ENCODE data around the gene SMG6. TPM values are rescaled to one million over a fixed set of nuclear protein-coding genes. Genes with fewer than 3 reads are reported as not detected.

Gene SMG6
- total RNA-seq, 6 experiments from 2014 or later, result 7.4 to 10.4 (median 8.9) TPM

GRCh38 chr17:2025622-2026309 is 277.8 kb downstream of the SMG6 start:
- peak; percentile 52 to 54 (median 53) for ATAC-seq
- no peak overlapping the region for H3K27ac ChIP-seq

GRCh38 chr17:2025220-2025621 is 278.4 kb downstream of the SMG6 start, which contains the start of gene RTN4RL1:
RTN4RL1 (minus strand) TSS chr17:2025334; CDS start chr17:2024865, 469 bp downstream.
- WGBS (ENCODE audit: insufficient coverage, low coverage, low lambda C conversion rate, missing lambda C conversion rate), result 0% methylated on average over 4 of the region's 47 CpGs

More at GRCh38 chr17:2025622-2026309, 277.8 kb downstream of the SMG6 start:
- H3K36me3 ChIP-seq, result no peaks in the 10 kb centered on the region
- peak overlapping the region; percentile 32 to 58 (median 48) for H3K4me3 ChIP-seq
- peaks cover 0 to 28% (median 7%) of the 10 kb centered on the region in 4 donors for H3K4me1 ChIP-seq
- no peaks in the 10 kb centered on the region for H3K9me3 ChIP-seq
- H3K27me3 ChIP-seq, result no peaks in the 10 kb centered on the region
- under 1% methylated on average over 23 of the region's 55 CpGs for WGBS (ENCODE audit: insufficient coverage, low coverage, low lambda C conversion rate, missing lambda C conversion rate)
- DNase-seq, result peak; percentile 79 to 82 (median 82)
- TF ChIP-seq POLR2A (IDR thresholded peaks at IDR 0.05), result no peak
- TF ChIP-seq CTCF (IDR thresholded peaks at IDR 0.05), result peak; percentile 64 to 75 (median 72)
- intact Hi-C loops (cut with DNase I), result loop anchor here (5.0 kb wide), 1 partner anchor 118 kb away; no protein-coding TSS in a partner anchor

GRCh38 chr17:2024572-2025219 is 278.9 kb downstream of the SMG6 start:
- Histone ChIP-seq H3K9me3 (no peaks in the 10 kb centered on the region), H3K36me3 (no peaks in the 10 kb centered on the region), H3K4me3 (peak overlapping the region; percentile 32 to 58 (median 48)), H3K27ac (no peak overlapping the region), H3K4me1 (peaks cover 0 to 24% (median 7%) of the 10 kb centered on the region in 4 donors), H3K27me3 (no peaks in the 10 kb centered on the region)
- intact Hi-C loops (cut with DNase I), result loop anchor here (5.0 kb wide), 1 partner anchor 117 kb away; no protein-coding TSS in a partner anchor
- ATAC-seq (no peak), DNase-seq (no peak)
- WGBS (ENCODE audit: insufficient coverage, low coverage, low lambda C conversion rate, missing lambda C conversion rate), result no CpG with 5 or more reads among the region's 73 CpGs
- TF ChIP-seq POLR2A (IDR thresholded peaks at IDR 0.05), result no peak
- TF ChIP-seq CTCF (IDR thresholded peaks at IDR 0.05), result no peak

More at GRCh38 chr17:2025220-2025621, 278.4 kb downstream of the SMG6 start, which contains the start of gene RTN4RL1:
- Histone ChIP-seq H3K4me3 (peak within 1 kb of the TSS; percentile 32 to 58 (median 48)), H3K9me3 (no peaks in the 10 kb centered on the region), H3K4me1 (peaks cover 0 to 26% (median 7%) of the 10 kb centered on the region in 4 donors), H3K27ac (no peak within 1 kb of the TSS), H3K27me3 (no peaks in the 10 kb centered on the region), H3K36me3 (no peaks in the 10 kb centered on the region)
- TF ChIP-seq CTCF (IDR thresholded peaks at IDR 0.05) (no peak), POLR2A (IDR thresholded peaks at IDR 0.05) (no peak)
- intact Hi-C loops (cut with DNase I), result loop anchor here (5.0 kb wide), 1 partner anchor 118 kb away; no protein-coding TSS in a partner anchor
- DNase-seq (peak in 2 of 3 donors; percentile 73 to 82), ATAC-seq (peak; percentile 27 to 59 (median 36))

- intact Hi-C loops (cut with DNase I), result no loop called here
- Histone ChIP-seq H3K4me1 (peaks cover 0 to 23% (median 7%) of the 10 kb centered on the region in 4 donors), H3K9me3 (no peaks in the 10 kb centered on the region), H3K27me3 (no peaks in the 10 kb centered on the region), H3K36me3 (no peaks in the 10 kb centered on the region), H3K4me3 (peak overlapping the region; percentile 32 to 58 (median 48)), H3K27ac (no peak overlapping the region)
- 3% methylated on average over 17 of the region's 85 CpGs for WGBS (ENCODE audit: insufficient coverage, low coverage, low lambda C conversion rate, missing lambda C conversion rate)
- TF ChIP-seq POLR2A (IDR thresholded peaks at IDR 0.05) (no peak), CTCF (IDR thresholded peaks at IDR 0.05) (peak in 1 of 4 donors; percentile 5)
- DNase-seq, result peak in 2 of 3 donors; percentile 61 to 75
- peak; percentile 28 to 55 (median 32) for ATAC-seq
Observed at GRCh38 chr17:2023692-2024571, 279.7 kb downstream of the SMG6 start.
